ENCODE measurements around the gene RXRB. TPM values are rescaled to one million over a fixed set of nuclear protein-coding genes. Genes with fewer than 3 reads are reported as not detected.
A peak's percentile ranks its signal among the peaks of the same experiment; 100 is the strongest.

Gene RXRB
- total and polyA plus RNA-seq, 2 donors (not counting 3 experiments of a cell fraction or from before 2014, with no cell fraction given), result 43.4 to 44.4 TPM

- Histone ChIP-seq H3K4me2 (ENCODE audit: insufficient read depth, low read length) (no peak overlapping the region), H3K4me3 (replicated peaks in 1 of 3; ENCODE audit: insufficient read depth in 1 of 3, low read depth in 1 of 3, low read length in 3 of 3) (no peak overlapping the region), H3K4me1 (ENCODE audit: control insufficient read depth, extremely low read depth, insufficient read depth, low read length) (peaks cover 38% of the 10 kb centered on the region), H3K79me2 (ENCODE audit: control insufficient read depth, insufficient read depth, low read length) (peaks cover 40% of the 10 kb centered on the region), H3K9me3 (replicated peaks; ENCODE audit: control insufficient read depth, insufficient read depth, low read length) (no peaks in the 10 kb centered on the region), H3K27me3 (ENCODE audit: control insufficient read depth in 2 of 2, insufficient read depth in 2 of 2, low read length in 2 of 2) (no peaks in the 10 kb centered on the region), H3K9me1 (replicated peaks; ENCODE audit: control insufficient read depth, extremely low read depth, insufficient read depth, low read length) (no peaks in the 10 kb centered on the region), H3K9ac (replicated peaks; ENCODE audit: extremely low read depth, insufficient read depth, low read length) (no peak overlapping the region), H3K36me3 (ENCODE audit: control insufficient read depth in 2 of 2, extremely low read depth in 1 of 2, insufficient read depth in 2 of 2, low read length in 2 of 2) (peaks cover 12 to 17% of the 10 kb centered on the region in 2 experiments), H4K20me1 (replicated peaks; ENCODE audit: control insufficient read depth, extremely low read depth, insufficient read depth, low read length) (no peaks in the 10 kb centered on the region), H2AFZ (ENCODE audit: low read depth, low read length) (no peak overlapping the region), H3K27ac (ENCODE audit: insufficient read depth, low read depth, low read length) (no peak overlapping the region)
- ChIA-PET CTCF (no interaction called here), POLR2A (no interaction called here)
- no TSS peak for BruUV-seq (replicated peaks)
- FAIRE-seq (no peak), DNase-seq (ENCODE audit: low read depth, low spot score) (no peak)
- dilution Hi-C loops (cut with MboI; ENCODE audit: extremely low pct_ligation_motif_present, low sequenced_read_pairs) (no loop called here), intact Hi-C loops (cut with micrococcal nuclease) (loop anchor here (5.0 kb wide), 2 partner anchors 110 to 230 kb away; partner anchors contain the start of gene TAPBP)
- TF ChIP-seq POLR2A (IDR thresholded peaks at IDR 0.05; ENCODE audit: low read depth, low read length), result no peak
These were observed 2.3 kb upstream of the RXRB start for GRCh38 chr6:33202799-33203198.

- DNase-seq (ENCODE audit: low read depth, low spot score) (no peak), FAIRE-seq (no peak)
- POLR2A ChIA-PET, result no interaction called here
- H3K27me3 ChIP-seq (ENCODE audit: control insufficient read depth in 2 of 2, insufficient read depth in 2 of 2, low read length in 2 of 2), result no peaks in the 10 kb centered on the region
- TF ChIP-seq MAX (IDR thresholded peaks at IDR 0.05; ENCODE audit: insufficient read depth, insufficient read length), result no peak
- no peak for TF ChIP-seq POLR2AphosphoS5 (IDR thresholded peaks at IDR 0.05; ENCODE audit: insufficient read depth, low read depth, low read length)
- no peak for TF ChIP-seq GATA2 (IDR thresholded peaks at IDR 0.05; ENCODE audit: insufficient read depth, insufficient read length, low read depth, low read length)
- TF ChIP-seq JUN (IDR thresholded peaks at IDR 0.05; ENCODE audit: borderline replicate concordance, insufficient read depth, insufficient read length, low read depth), result no peak
- intact Hi-C loops (cut with micrococcal nuclease) (loop anchor here (2.0 to 5.0 kb wide), 3 partner anchors 71 to 230 kb away; partner anchors contain the start of genes RPS18 and TAPBP), dilution Hi-C loops (cut with MboI; ENCODE audit: extremely low pct_ligation_motif_present, low sequenced_read_pairs) (no loop called here)
- no peak overlapping the region for H3K27ac ChIP-seq (ENCODE audit: insufficient read depth, low read depth, low read length)
- no peak overlapping the region for H2AFZ ChIP-seq (ENCODE audit: low read depth, low read length)
- CTCF ChIA-PET, result no interaction called here
- H3K4me1 ChIP-seq (ENCODE audit: control insufficient read depth, extremely low read depth, insufficient read depth, low read length), result peaks cover 36% of the 10 kb centered on the region
- H3K9ac ChIP-seq (replicated peaks; ENCODE audit: extremely low read depth, insufficient read depth, low read length), result peak overlapping the region; percentile 99
- no peaks in the 10 kb centered on the region for H3K9me3 ChIP-seq (replicated peaks; ENCODE audit: control insufficient read depth, insufficient read depth, low read length)
- H3K79me2 ChIP-seq (ENCODE audit: control insufficient read depth, insufficient read depth, low read length), result peaks cover 40% of the 10 kb centered on the region
- no peaks in the 10 kb centered on the region for H3K9me1 ChIP-seq (replicated peaks; ENCODE audit: control insufficient read depth, extremely low read depth, insufficient read depth, low read length)
- peaks cover 12 to 19% of the 10 kb centered on the region in 2 experiments for H3K36me3 ChIP-seq (ENCODE audit: control insufficient read depth in 2 of 2, extremely low read depth in 1 of 2, insufficient read depth in 2 of 2, low read length in 2 of 2)
- H3K4me3 ChIP-seq (replicated peaks in 1 of 3; ENCODE audit: insufficient read depth in 1 of 3, low read depth in 1 of 3, low read length in 3 of 3), result peak overlapping the region in 2 of 3 experiments; percentile 75 to 92
- peak overlapping the region; percentile 95 for H3K4me2 ChIP-seq (ENCODE audit: insufficient read depth, low read length)
- no TSS peak for BruUV-seq (replicated peaks)
- H4K20me1 ChIP-seq (replicated peaks; ENCODE audit: control insufficient read depth, extremely low read depth, insufficient read depth, low read length), result no peaks in the 10 kb centered on the region
These were observed 1.5 kb upstream of the RXRB start for GRCh38 chr6:33201935-33202334.
